Measurements from ENCODE around the gene RCOR3.
"Not testable (repeated sequence)": the region's sequence is repeated elsewhere in the genome, so short reads cannot be mapped to it uniquely, and the experiment has no call there.

RCOR3 gene

GRCh38 chr1:211345719-211346118 is 86.6 kb downstream of the RCOR3 start:
- H3K4me3 ChIP-seq (ENCODE audit: low read depth, low read length), result no peak overlapping the region
- TF ChIP-seq, protein P1, sequence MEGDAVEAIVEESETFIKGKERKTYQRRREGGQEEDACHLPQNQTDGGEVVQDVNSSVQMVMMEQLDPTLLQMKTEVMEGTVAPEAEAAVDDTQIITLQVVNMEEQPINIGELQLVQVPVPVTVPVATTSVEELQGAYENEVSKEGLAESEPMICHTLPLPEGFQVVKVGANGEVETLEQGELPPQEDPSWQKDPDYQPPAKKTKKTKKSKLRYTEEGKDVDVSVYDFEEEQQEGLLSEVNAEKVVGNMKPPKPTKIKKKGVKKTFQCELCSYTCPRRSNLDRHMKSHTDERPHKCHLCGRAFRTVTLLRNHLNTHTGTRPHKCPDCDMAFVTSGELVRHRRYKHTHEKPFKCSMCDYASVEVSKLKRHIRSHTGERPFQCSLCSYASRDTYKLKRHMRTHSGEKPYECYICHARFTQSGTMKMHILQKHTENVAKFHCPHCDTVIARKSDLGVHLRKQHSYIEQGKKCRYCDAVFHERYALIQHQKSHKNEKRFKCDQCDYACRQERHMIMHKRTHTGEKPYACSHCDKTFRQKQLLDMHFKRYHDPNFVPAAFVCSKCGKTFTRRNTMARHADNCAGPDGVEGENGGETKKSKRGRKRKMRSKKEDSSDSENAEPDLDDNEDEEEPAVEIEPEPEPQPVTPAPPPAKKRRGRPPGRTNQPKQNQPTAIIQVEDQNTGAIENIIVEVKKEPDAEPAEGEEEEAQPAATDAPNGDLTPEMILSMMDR (IDR thresholded peaks at IDR 0.05; ENCODE audit: control insufficient read depth, extremely low read depth, insufficient read depth), result no peak
- DNase-seq (ENCODE audit: low read depth), result no peak

DNA sequence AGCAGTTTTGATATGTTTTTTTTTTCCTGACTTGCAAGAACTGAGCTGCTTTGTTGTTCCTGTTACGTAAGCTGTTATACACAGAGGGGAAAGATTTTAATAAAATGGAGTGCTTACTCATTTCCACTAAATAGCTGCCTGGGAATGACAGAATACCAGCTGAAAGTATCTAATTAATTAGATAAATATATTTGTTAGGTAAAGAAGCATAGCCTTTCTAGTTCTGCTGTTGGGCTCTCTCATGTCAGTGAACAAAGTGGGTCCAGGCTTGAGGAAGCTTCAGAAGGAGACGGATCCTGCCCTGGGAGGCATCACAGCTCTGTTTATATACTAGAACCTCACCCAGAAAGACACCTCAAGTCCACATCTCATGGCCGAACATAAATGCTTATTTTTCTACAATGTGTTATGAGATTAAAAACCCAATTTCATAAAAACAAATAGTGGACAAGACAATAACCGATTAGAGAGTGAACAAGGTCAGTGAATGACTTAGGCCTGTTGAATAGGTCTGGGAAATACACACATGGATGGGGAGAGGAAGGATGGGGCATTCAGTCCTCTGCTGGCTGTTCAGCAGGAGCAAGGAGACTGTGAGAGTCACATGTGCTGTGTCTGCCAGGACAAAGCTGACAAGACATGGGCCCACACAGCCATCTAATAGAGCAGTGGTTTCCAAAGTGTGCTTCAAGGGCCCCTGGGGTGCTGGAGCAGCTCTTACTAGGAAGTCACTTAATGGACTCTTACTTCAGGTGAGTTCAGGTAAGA is 88.1 kb downstream of the RCOR3 start:
- TF ChIP-seq, protein P1 (IDR thresholded peaks at IDR 0.05; ENCODE audit: control insufficient read depth, extremely low read depth, insufficient read depth), result no peak

DNA sequence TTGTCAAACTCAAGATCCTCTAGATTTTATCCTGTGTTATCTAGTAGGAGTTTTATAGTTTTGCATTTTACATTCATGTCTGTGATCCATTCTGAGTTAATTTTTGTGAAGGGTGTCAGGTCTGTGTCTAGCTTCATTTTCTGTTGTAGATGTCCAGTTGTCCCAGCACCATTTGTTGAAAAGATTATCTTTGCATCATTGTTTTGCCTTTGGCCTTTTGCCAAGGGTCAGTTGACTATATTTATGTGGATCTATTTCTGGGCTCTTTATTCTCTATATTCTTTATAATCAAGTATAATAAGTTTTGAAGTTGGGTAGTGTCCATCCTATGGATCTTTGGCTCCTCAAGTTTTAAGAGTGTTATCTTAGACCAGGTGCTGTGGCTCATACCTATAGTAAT is 89.4 kb downstream of the RCOR3 start:
- no peak overlapping the region for H3K4me3 ChIP-seq (ENCODE audit: low read depth, low read length)
- TF ChIP-seq, protein P1 (IDR thresholded peaks at IDR 0.05; ENCODE audit: control insufficient read depth, extremely low read depth, insufficient read depth), result no peak
- no peak for DNase-seq (ENCODE audit: low read depth)

More for the DNA sequence above, 88.1 kb downstream of the RCOR3 start:
- DNase-seq (ENCODE audit: low read depth), result no peak
- no peak overlapping the region for H3K4me3 ChIP-seq (ENCODE audit: low read depth, low read length)

DNA sequence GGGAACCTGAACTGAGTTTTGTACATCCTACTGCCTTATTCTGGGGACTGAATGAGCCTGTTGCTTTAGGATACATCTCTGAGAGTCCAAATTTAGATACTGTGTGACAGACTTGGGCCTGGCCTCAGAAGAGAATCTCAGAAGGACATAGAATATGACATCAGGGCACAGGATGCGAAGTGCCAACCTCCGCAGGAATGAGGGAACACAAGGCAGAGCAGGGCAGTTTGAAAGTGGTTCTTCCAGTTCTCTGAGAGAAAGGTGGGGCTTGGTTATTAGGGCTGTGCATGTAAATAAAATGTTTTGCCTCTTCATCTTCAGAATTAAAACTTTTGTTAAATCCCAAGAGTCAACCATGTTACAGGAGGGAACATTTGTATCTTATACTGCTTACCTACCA is 90.6 kb downstream of the RCOR3 start:
- TF ChIP-seq, protein P1 (IDR thresholded peaks at IDR 0.05; ENCODE audit: control insufficient read depth, extremely low read depth, insufficient read depth), result no peak
- H3K4me3 ChIP-seq (ENCODE audit: low read depth, low read length), result no peak overlapping the region
- no peak for DNase-seq (ENCODE audit: low read depth)

DNA sequence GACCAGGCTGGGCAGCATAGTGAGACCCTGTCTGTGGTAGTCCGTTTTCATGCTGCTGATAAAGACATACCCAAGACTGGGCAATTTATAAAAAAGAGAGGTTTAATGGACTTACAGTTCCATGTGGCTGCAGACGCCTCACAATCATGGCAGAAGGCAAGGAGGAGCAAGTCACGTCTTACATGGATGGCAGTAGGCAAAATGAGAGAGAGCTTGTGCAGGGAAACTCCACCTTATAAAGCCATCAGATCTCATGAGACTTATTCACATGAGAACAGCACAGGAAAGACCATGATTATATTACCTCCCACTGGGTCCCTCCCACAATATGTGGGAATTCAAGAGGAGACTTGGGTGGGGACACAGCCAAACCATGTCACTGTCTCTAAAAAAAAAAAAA is 92.9 kb downstream of the RCOR3 start:
- not testable (repeated sequence) for DNase-seq (ENCODE audit: low read depth)

DNA sequence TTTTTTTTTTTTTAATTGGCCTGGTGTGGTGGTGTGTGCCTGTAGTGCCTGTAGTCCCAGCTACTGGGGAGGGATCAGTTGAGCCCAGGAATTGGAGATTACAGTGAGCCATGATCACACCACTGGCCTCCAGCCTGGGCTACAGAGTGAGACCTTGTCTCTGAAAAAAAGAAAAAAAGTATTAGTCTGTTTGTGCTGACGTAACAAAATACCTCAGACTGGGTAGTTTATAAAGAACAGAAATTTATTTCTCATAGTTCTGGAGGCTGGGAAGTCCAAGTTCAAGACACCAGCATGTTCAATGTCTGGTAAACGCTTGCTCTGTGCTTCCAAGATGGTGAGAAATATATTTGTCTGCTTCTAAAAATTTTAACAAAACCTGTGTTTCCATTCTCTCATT is 93.3 kb downstream of the RCOR3 start:
- no peak for DNase-seq (ENCODE audit: low read depth)
- TF ChIP-seq, protein P1 (IDR thresholded peaks at IDR 0.05; ENCODE audit: control insufficient read depth, extremely low read depth, insufficient read depth), result no peak
- H3K4me3 ChIP-seq (ENCODE audit: low read depth, low read length), result no peak overlapping the region

More for the DNA sequence above, 92.9 kb downstream of the RCOR3 start:
- not testable (repeated sequence) for H3K4me3 ChIP-seq (ENCODE audit: low read depth, low read length)

DNA sequence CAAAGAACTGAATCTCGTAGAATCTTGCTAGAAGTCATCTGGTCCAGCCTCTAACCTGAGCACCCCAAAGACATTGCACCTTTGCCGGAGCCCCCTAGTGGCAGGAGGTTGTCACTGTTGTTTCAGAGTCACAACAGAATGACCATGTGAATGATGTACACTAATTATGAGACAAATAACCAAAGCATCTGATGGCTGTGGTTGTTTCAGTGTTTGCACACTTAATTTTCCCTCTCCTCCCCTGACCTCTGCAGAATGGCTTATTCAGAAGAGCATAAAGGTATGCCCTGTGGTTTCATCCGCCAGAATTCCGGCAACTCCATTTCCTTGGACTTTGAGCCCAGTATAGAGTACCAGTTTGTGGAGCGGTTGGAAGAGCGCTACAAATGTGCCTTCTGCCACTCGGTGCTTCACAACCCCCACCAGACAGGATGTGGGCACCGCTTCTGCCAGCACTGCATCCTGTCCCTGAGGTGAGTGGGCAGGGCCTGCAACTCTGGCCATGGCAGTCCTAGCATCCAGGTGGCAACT is 93.9 kb downstream of the RCOR3 start:
- no peak for DNase-seq (ENCODE audit: low read depth)
- H3K4me3 ChIP-seq (ENCODE audit: low read depth, low read length), result no peak overlapping the region
- TF ChIP-seq, protein P1 (IDR thresholded peaks at IDR 0.05; ENCODE audit: control insufficient read depth, extremely low read depth, insufficient read depth), result peak; percentile 71

Measured in LNCaP clone FGC (cell line).